HG03575 (cell line): ENCODE data around the gene IKZF4.
"Not testable (repeated sequence)": the region's sequence is repeated elsewhere in the genome, so short reads cannot be mapped to it uniquely, and the experiment has no call there.

ENCODE experiments used
- ATAC-seq: cut with Tn5 transposase; IDR thresholded peaks from one replicate; pipeline ENCODE4 v1.9.1; 2021; ENCODE audit not compliant: unreplicated experiment, insufficient number of reproducible peaks, low FRiP score; ENCODE audit errors: extremely low read depth

The IKZF4 gene

DNA sequence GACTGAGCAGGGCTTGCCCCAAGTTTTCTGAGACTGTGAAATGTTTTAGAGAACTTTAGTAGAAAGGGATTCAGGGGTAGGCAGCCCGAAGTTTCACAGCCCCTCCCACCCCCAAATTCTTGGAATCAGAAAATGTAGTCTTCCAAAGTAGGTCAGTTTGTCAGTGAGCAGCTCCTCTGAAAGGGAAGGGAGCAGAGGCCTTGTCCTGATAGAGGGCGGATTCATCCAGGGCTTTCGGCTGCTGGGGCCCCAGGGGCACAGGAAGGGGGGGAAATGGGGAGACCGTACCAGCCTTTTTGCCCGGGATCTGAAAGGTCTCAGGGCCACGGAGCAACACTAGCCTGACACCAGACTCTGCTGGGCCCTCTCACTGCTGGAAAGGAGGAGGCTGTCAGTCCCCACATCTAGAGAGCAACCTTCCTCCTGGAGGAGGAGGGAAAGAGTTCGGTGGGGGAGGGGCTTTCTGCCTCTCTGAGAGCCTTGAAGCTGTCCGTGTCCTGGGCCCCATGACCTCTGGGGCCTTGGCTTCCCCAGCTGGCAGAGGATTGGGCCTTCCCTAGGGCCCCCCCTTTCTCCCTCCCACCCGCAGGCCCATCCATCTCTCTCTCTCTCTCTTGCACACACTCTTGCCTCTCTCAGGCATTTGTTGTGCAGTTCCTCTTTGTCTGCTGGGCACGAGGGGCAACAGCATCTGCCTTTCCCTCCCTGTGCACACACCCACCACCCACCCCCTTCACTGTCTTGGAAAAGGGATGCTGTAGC, at the start of gene IKZF4:
Gene IKZF4 (plus strand): TSS at position 621 of the 762 bp plus-strand sequence. CDS start 451 bp downstream, outside the sequence.
- no peak for ATAC-seq

DNA sequence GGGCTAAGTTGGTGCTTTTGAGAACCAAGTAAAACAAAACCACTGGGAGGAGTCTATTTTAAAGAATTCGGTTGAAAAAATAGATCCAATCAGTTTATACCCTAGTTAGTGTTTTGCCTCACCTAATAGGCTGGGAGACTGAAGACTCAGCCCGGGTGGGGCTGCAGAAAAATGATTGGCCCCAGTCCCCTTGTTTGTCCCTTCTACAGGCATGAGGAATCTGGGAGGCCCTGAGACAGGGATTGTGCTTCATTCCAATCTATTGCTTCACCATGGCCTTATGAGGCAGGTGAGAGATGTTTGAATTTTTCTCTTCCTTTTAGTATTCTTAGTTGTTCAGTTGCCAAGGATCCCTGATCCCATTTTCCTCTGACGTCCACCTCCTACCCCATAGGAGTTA, 48.8 kb upstream of the IKZF4 start:
- ATAC-seq, result no peak

DNA sequence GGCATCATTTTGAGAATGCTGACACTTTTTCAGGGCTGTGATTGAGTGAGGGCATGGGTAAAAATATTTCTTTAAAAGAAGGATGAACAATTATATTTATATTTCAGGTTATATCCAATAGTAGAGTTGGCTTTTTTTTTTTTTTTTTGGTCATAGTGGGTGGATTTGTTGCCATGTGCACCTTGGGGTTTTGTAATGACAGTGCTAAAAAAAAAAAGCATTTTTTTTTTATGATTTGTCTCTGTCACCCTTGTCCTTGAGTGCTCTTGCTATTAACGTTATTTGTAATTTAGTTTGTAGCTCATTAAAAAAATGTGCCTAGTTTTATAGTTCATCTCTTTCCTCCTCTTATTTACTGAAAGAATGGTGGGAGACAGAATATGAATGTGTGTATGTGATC, 48.4 kb upstream of the IKZF4 start:
- no peak for ATAC-seq

DNA sequence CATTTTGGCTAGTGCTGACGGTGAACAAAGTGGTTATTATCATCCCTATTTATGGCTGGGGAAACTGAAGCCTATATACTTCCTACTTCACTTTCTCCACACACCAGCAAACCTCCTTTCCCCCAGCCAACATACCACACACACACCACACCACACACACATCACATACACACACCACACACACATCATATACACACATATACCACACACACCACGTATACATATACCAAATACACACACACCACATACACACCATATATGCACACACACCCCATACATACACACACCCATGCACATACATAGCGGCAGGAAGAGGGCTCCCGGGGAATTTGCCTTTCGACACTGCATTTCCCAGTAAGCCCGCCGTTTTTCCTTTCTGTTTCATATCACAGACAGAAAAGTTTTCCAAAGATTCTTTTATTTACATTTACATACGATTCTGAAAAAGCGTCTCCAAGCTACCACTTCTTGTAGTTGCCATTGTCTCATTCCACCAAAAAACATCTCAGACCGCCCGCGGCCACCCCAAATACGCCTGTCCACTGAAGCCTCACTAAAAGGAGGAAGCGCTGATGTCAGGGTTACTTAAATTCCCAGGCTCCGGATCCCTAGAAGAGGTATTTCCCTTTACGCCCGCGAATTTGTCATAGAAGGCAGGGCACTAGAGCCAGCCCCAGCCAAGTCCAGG, 47.8 kb upstream of the IKZF4 start:
- ATAC-seq, result no peak

DNA sequence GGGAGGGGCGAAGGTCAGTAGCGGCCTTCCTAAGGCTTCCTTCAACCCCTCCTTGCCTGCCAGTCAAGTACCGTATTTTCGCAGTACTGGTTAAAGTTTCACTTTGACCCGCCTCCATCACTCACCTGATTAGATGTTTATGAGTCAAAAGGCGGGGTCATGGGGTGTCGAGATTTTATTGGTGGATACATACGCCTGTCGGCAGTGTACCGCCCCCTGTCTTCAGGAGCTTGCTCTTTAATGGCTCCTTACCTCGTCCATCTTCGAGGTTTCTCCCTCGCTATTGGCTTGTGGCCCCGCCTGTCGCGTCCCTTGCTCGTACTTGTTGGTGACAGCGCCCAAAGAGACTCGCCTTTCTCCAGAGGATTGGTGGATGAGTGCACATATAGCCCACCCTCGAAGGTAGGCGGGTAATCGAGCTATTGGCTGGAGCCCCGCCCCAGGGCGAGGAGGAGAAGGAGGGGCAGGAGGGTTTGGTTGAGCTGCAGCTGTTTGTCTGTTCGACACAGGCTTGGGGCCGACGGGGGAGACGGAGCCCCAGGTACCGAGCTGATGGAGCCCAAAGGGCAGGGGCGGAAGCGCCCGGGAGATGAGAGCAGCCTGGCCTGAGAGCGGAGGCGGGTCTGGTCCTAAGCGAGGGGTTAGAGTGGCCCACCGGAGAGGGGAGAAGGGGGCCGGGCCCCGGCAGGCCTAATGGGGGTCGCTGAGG, 47.1 kb upstream of the IKZF4 start, which contains the start of gene RAB5B:
Gene RAB5B (plus strand): TSS at position 480 of the 709 bp plus-strand sequence. CDS start 12,883 bp downstream, outside the sequence.
- peak; percentile 90 for ATAC-seq

DNA sequence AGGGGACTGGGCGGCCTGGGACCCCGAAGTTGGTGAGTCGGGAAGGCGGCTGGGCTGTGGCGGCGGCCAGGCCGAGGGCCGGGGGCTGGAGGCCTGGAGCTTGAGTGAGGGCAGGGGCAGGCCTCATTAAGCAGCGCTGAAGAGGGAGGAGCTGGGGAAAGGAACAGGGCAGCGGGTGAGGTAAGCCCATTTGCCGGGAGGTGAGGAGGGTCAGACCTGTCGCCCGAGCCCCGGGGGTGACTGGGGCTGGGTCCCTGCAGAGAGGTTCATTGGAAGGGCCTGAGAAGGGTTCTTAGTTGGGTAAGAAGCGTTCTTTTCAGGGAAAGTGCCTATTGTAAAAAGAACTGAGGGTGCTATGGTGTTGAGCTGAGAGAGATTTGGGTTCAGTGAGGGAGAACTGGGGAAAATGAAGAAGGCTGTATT, 46.5 kb upstream of the IKZF4 start:
- ATAC-seq, result no peak

DNA sequence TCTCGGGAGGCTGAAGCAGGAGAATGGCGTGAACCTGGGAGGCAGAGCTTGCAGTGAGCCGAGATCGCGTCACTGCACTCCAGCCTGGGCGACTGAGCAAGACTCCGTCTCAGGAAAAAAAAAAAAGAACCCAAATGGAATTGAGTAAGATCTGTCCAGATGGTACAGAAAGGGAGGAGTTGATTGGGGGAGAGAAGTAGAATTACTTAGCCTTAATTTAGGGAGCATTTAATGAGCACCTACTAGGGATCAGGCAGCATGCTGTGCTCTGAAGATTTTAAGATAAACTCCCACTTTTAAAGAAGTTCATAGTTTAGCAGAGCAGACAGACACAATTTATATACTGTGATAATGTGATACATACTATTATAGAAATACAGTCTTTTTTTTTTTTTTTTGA, 42.5 kb upstream of the IKZF4 start:
- no peak for ATAC-seq

DNA sequence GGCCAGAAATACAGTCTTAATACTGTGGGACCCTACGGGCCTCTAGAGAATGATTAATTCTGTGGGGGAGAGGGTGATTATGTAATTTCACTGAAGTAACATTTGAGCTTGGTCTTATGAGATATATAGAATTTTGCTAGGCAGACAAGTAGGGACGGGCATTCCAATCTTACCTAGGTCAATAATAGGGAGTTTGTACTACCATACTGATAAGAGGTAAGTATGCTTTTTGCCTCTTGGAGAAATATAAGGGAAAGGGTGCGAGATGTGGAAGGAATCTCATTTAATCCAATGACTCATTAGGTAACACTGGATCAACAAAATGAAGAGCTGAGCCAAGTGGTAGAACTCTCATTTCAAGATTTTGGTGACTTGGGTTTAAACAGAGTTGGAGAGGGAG, 41.8 kb upstream of the IKZF4 start:
- ATAC-seq, result no peak

DNA sequence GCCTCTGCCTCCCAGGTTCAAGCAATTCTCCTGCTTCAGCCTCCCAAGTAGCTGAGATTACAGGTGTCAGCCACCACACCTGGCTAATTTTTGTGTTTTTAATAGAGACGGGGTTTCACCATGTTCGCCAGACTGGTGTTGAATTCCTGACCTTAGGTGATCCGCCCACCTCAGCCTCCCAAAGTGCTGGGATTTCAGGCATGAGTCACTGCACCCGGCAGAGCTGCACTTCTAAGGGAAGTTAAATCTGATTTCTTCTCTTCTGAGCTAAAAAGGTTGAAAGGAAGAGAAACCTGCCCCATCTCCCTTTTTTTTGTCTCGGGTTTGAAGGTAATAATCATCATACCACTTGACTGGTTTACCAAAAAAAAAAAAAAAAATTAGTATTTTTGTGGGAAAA, 39.0 kb upstream of the IKZF4 start:
- ATAC-seq, result not testable (repeated sequence)

DNA sequence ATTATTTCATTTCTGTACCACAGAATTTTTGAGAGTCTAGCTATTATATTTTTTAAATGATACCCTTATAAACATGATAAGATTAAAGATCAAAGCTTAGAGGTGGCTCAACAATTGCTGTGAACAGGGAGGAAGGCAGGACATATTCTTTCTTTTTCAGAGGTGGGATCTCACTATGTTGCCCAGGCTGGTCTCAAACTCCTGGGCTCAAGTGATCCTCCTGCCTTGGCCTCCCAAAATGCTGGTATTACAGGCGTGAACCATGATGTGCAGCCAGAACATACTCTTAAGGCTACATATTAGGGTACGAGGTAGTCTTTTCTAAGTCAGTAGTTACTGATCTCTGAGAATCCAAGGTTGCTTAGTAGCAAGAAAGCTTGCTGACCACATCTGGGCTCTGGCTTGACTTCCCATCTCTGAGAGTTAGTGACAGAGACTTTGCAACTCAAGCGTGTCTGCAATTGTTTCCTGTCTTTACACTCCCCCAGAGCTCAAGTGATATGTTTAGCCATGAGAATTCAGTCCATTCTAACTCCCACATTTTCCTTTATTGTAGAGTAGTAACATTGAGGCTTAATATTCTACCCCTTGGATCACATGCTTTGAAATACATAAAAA, 38.4 kb upstream of the IKZF4 start:
- ATAC-seq, result no peak

DNA sequence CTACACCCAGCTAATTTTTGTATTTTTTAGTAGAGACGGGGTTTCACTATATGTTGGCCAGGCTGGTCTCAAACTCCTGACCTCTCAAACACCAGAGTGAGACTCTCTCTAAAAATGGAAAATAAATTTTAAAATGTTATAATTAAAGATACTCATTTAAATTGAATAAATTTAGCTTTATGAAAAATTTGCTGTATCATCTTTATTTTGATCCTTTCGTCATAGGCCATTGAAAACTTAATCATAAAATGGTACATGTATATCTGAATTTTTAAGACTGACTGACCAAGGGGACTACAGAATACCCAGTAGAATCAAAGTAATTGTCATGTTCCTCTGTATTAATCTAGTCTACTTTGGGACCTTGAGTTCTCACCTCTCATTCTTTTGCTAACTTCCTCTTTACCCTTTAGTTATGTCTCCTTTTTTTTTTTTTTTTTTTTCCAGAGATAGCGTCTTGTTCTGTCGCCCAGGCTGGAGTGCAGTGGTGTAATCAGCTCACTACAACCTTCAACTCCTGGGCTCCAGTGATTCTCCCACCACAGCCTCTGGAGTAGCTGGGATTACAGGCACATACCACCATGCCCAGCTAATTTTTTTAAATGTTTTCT, 37.5 kb upstream of the IKZF4 start:
- ATAC-seq, result no peak

DNA sequence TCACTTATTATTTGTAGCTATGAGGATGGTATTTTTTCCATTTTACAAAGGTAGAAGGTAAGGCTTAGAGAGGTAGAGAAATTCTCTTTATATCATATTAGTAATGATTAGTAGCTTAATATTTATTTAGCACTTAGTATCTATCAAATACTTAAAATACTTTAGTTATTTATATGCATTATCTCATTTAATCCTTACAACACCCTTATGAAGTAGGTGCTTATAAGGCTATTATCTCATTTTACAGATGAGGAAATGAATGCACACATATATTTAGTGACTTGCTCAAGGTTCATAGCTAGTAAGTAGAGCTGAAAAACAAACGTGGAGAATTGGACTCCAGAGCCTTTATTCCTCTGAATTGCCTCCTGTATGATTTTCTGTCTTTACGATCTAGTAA, 36.0 kb upstream of the IKZF4 start:
- no peak for ATAC-seq

DNA sequence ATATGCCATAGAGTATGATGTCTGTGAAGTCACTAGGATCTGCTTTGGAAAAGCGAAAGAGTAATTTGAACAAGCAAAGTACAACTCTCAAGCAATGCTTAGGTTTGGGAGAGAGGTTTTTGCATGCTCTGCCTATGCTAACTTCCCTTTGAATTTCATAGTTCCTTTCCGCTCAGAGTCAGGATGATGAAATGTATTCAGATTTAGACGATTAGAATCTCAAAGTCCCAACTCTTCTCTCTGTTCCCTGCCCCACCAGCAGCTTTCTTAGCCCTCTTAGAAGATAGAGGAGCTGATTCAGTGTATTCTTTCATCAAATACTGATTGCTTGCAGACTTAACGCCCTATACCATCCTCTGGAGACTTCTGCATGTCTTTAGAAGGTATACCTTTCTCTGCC, 35.5 kb upstream of the IKZF4 start:
- ATAC-seq, result no peak

DNA sequence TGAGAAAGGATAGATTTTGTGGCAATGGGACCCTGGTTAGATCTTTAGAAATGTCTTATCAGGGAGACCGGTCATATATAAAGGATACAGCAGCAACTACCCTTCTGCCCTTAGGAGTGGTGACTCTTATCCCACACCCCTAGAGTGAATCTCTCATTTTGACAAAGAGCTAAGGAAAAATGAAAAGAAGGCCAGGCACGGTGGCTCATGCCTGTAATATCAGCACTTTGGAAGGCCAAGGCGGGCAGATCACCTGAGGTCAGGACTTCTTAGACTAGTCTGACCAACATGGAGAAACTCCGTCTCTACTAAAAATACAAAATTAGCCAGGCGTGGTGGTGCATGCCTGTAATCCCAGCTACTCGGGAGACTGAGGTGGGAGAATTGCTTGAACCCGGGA, 34.9 kb upstream of the IKZF4 start:
- ATAC-seq, result not testable (repeated sequence)

DNA sequence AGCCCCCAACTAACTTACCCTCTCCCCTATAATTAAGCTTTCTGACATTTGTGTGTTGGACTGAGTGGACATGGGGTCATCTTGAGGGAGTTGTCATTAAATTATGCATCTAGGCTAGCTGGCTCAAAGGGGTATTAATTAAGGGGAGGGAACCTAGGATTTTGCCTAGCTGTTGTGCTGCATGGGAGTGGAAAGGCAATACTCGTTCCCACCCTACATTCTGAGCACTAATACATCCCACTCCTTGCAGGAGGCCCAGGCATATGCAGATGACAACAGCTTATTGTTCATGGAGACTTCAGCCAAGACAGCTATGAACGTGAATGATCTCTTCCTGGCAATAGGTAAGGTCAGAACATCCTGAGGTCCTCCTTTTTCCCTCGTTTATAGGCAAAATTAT, 29.7 kb upstream of the IKZF4 start:
- no peak for ATAC-seq

DNA sequence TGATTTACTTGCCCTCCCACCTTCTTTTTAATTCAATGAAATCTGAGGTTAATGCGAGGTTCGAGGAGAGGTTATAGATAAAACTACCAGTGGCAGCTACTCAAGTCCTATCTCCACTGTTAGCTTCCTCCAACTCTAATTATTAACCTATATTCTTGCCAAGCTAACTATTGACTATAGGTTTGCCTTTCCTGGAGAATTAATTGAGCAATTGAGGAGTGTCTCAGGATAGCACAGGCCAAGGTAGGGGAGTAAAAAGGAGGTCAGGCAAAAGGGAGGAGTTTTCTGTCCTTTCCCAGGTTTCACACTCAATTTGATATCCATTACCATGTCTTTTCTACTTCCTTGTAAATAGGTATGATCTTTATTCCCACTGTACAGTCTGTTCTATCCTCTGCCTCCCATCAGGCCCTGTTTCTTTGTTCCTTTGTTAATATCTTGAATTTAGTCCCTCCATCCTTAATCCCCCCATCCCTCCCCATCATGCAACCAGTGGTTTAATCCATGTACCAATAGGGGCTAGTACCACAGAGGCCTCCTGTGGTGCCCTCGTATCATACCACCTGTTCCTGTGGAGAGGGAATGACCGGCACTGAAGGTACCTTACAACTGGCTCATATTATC, 27.5 kb upstream of the IKZF4 start:
- ATAC-seq, result no peak

DNA sequence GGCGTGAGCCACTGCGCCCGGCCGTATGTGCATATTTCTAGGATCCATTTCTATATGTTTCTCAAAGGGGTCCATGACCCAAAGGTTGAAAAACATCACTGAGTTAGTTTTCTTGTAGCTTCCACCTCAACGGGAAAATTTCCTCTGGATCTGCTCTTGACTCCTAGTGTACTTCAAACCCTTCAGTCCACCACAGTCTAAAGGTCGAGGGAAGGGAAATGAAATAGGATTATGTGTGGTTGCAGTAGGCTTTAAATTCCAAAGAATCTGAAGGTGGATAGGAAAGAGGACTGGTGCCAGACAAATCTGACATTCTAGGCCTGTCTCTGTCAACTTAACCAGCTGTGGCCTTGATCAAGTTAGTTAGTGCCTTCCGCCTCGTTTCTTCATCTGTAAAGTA, 25.5 kb upstream of the IKZF4 start:
- ATAC-seq, result no peak

DNA sequence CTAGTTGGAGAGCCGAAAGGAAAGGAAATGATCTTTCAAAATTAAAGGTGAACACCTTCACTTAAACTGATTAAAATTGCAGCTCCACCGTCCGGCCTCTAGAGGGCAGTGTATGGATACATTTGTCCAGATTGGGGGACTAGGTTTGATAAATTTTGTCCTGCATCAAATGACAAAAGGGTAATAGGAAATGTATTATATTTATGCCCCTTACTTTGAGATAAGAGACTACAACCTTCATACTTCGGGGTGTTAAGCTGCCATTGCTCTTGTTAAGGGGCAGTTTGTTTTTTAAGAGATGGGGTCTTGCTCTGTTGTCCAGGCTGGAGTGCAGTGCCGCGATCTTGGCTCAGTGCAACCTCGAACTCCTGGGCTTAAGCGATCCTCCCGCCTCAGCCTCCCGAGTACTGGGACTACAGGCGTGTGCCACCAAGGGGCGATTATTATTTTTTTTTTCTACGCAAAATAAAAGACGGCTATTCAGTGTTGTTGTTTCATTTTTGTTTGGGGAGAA, 24.6 kb upstream of the IKZF4 start:
- ATAC-seq, result no peak
